ENCODE data around the gene AGXT2. TPM values are rescaled to one million over a fixed set of nuclear protein-coding genes. Genes with fewer than 3 reads are reported as not detected.

AGXT2 gene
- total and polyA plus RNA-seq, 8 donors: 0.73 TPM; not detected in 7

- Histone ChIP-seq H3K4me1 (no peaks in the 10 kb centered on the region), H3K36me3 (peaks cover 0 to 4% (median 0%) of the 10 kb centered on the region in 4 donors), H3K4me3 (no peak overlapping the region), H3K27ac (no peak overlapping the region), H3K27me3 (no peaks in the 10 kb centered on the region), H3K9me3 (peaks cover 0 to 6% (median 0%) of the 10 kb centered on the region in 4 donors)
- intact Hi-C loops (cut with DNase I; ENCODE audit: low total_unique reads): no loop called here
- WGBS, 5 donors: 84 to 88% (median 87%) methylated on average over 4 of the region's 4 CpGs
- TF ChIP-seq POLR2A (IDR thresholded peaks at IDR 0.05) (no peak), POLR2AphosphoS5 (IDR thresholded peaks at IDR 0.05) (no peak), EP300 (IDR thresholded peaks at IDR 0.05) (no peak)
- TF ChIP-seq, protein P1, sequence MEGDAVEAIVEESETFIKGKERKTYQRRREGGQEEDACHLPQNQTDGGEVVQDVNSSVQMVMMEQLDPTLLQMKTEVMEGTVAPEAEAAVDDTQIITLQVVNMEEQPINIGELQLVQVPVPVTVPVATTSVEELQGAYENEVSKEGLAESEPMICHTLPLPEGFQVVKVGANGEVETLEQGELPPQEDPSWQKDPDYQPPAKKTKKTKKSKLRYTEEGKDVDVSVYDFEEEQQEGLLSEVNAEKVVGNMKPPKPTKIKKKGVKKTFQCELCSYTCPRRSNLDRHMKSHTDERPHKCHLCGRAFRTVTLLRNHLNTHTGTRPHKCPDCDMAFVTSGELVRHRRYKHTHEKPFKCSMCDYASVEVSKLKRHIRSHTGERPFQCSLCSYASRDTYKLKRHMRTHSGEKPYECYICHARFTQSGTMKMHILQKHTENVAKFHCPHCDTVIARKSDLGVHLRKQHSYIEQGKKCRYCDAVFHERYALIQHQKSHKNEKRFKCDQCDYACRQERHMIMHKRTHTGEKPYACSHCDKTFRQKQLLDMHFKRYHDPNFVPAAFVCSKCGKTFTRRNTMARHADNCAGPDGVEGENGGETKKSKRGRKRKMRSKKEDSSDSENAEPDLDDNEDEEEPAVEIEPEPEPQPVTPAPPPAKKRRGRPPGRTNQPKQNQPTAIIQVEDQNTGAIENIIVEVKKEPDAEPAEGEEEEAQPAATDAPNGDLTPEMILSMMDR (IDR thresholded peaks at IDR 0.05): no peak
- no peak for DNase-seq
These were observed 25.4 kb upstream of the AGXT2 start for GRCh38 chr5:35073160-35073559.

DNA sequence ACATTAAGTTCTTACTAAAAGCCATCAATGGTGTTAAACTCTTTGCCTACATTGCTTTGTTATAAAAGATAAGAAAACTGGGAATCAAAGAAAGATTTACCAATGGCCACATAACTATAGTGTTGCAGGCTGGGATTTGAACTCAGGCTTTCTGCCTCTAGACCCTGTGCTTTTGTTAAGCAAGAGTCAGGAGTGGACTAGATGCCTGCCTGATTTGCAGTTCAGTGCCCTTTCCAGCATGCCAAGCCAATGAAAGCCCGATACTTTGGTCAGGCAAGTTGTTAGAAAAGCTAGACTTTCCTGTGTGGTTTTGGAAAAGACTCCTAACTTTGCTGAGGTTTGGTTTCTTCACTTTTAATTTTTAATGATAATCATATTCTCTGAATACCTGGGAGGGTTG is 21.4 kb upstream of the AGXT2 start:
- no peak overlapping the region for H3K4me3 ChIP-seq
- peaks cover 0 to 22% (median 4%) of the 10 kb centered on the region in 4 donors for H3K36me3 ChIP-seq
- peaks cover 0 to 6% (median 0%) of the 10 kb centered on the region in 4 donors for H3K9me3 ChIP-seq
- H3K27ac ChIP-seq: no peak overlapping the region
- WGBS, 5 donors: 90 to 100% (median 93%) methylated on average over 1 of the region's 1 CpG
- TF ChIP-seq, protein P1 (IDR thresholded peaks at IDR 0.05): no peak
- TF ChIP-seq POLR2AphosphoS5 (IDR thresholded peaks at IDR 0.05) (no peak), POLR2A (IDR thresholded peaks at IDR 0.05) (no peak)
- no peaks in the 10 kb centered on the region for H3K27me3 ChIP-seq
- no peaks in the 10 kb centered on the region for H3K4me1 ChIP-seq
- no peak for DNase-seq
- intact Hi-C loops (cut with DNase I; ENCODE audit: low total_unique reads): no loop called here

DNA sequence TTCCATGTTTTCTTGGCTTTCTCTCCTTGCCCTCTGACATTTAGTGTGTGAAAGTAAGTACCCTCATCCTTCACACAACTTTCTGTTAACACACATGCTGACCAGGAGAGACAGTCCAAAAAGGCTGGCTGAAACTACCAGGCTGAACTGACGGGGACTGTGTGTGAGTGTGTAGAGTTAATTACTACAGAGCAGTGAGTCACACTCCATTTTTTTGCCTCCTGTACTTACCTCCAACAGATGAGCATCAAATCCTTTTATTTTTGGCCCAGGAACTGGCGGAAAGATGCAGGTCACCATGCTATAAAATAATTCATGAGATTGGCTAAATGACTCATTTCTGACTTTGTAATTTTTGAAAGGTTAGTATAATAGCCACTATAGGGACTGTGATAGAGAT is 20.2 kb upstream of the AGXT2 start:
- Histone ChIP-seq H3K27me3 (no peaks in the 10 kb centered on the region), H3K9me3 (no peaks in the 10 kb centered on the region), H3K27ac (no peak overlapping the region), H3K4me1 (no peaks in the 10 kb centered on the region), H3K36me3 (peaks cover 0 to 22% (median 4%) of the 10 kb centered on the region in 4 donors), H3K4me3 (no peak overlapping the region)
- no peak for DNase-seq
- TF ChIP-seq, protein P1 (IDR thresholded peaks at IDR 0.05): no peak
- TF ChIP-seq POLR2A (IDR thresholded peaks at IDR 0.05): no peak
- no peak for TF ChIP-seq EP300 (IDR thresholded peaks at IDR 0.05)
- TF ChIP-seq POLR2AphosphoS5 (IDR thresholded peaks at IDR 0.05): no peak
- 85 to 95% (median 89%) methylated on average over 2 of the region's 2 CpGs for WGBS, 5 donors
- intact Hi-C loops (cut with DNase I; ENCODE audit: low total_unique reads): no loop called here

DNA sequence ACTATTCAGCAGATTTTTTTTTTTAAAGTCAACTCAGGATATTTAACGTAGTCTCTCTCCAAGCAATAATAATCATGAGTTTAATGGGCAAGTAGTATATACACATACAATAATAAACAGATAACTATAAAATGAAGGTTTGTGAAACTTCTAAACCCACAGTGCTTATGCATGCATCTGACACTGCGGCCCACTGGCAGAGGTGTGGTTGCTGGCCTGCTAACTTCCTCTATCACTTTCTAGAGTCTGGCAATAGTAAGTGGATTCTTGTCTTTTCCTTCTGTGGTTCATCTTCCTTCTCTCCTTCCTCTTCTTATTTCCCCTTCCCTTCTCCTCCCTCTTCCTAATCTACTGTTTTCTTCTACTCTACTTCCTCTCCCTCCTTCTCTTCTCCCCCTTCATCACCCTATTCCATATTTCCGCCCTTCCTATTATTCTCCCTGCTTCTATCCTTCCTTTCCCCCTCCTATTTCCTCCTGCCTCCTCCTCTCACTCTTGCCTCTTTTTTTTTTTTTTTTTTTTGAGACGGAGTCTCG is 18.6 kb upstream of the AGXT2 start:
- 90 to 96% (median 93%) methylated on average over 3 to 5 of the region's 5 CpGs for WGBS, 5 donors
- H3K9me3 ChIP-seq: no peaks in the 10 kb centered on the region
- TF ChIP-seq EP300 (IDR thresholded peaks at IDR 0.05) (no peak), POLR2AphosphoS5 (IDR thresholded peaks at IDR 0.05) (no peak), POLR2A (IDR thresholded peaks at IDR 0.05) (no peak)
- TF ChIP-seq, protein P1 (IDR thresholded peaks at IDR 0.05): no peak
- intact Hi-C loops (cut with DNase I; ENCODE audit: low total_unique reads): no loop called here
- no peaks in the 10 kb centered on the region for H3K4me1 ChIP-seq
- H3K4me3 ChIP-seq: no peak overlapping the region
- H3K27me3 ChIP-seq: no peaks in the 10 kb centered on the region
- DNase-seq: no peak
- H3K27ac ChIP-seq: no peak overlapping the region
- peaks cover 0 to 22% (median 4%) of the 10 kb centered on the region in 4 donors for H3K36me3 ChIP-seq

All from stomach (tissue), 9 donors.